NB4 (cell line): Measurements from ENCODE around the gene VGLL4.

Experiments used
- CTCF ChIP-seq: IDR thresholded peaks from one replicate; pipeline ENCODE4 v1.5.1; 2012; ENCODE audit warnings: low read depth, low read length
- POLR2A ChIP-seq: IDR thresholded peaks from 2 replicates; pipeline ENCODE4 v1.6.1; 2011; ENCODE audit warnings: mild to moderate bottlenecking; ENCODE audit not compliant: insufficient read length; ENCODE audit errors: extremely low read depth

GRCh38 chr3:11635680-11636393 is 7.9 kb downstream of the VGLL4 start:
- TF ChIP-seq CTCF (no peak), POLR2A (no peak)
